Keratinocyte (primary cell): ENCODE results near the gene GPR63.

Experiments used
- EZH2 ChIP-seq: IDR thresholded peaks from one replicate; pipeline ENCODE4 v1.6.1; 2012; ENCODE audit warnings: inconsistent platforms, mild to moderate bottlenecking, low read length, moderate library complexity
- TF ChIP-seq, protein P1 (sequence below), 3 experiments: IDR thresholded peaks in 1 of 3; conservative IDR thresholded peaks in 1 of 3; optimal IDR thresholded peaks in 1 of 3; 2 replicates in 2 of 3; 3 replicates in 1 of 3; pipeline versions ENCODE3 to v1.5.1; 2011; ENCODE audit warnings: low read length in 3 of 3, mild to moderate bottlenecking in 3 of 3, moderate library complexity in 2 of 3, control low read depth in 1 of 3, inconsistent platforms in 1 of 3; ENCODE audit not compliant: insufficient read depth in 2 of 3; ENCODE audit errors: extremely low read depth in 1 of 3

DNA sequence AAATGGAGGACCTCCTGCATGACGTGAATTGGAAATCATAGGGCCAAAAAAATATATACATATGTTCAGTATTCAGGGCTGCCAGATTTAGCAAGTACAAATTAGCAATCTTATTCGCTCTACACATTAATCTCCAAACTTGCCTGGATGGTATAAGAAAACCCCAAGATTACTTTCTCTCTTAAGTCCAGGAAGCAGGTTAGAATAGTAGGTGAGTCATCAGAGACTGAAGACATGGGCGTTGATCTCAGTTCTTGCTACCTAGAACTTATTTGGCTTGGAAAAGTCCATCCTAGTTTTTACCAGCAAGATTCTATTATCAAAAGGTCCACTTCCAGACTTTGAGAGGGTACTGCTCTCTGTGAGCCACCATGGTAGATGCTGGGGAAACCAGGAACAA, 47.4 kb downstream of the GPR63 start:
- TF ChIP-seq, protein P1, sequence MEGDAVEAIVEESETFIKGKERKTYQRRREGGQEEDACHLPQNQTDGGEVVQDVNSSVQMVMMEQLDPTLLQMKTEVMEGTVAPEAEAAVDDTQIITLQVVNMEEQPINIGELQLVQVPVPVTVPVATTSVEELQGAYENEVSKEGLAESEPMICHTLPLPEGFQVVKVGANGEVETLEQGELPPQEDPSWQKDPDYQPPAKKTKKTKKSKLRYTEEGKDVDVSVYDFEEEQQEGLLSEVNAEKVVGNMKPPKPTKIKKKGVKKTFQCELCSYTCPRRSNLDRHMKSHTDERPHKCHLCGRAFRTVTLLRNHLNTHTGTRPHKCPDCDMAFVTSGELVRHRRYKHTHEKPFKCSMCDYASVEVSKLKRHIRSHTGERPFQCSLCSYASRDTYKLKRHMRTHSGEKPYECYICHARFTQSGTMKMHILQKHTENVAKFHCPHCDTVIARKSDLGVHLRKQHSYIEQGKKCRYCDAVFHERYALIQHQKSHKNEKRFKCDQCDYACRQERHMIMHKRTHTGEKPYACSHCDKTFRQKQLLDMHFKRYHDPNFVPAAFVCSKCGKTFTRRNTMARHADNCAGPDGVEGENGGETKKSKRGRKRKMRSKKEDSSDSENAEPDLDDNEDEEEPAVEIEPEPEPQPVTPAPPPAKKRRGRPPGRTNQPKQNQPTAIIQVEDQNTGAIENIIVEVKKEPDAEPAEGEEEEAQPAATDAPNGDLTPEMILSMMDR (optimal IDR thresholded peaks at IDR 0.05 in 1 of 3, IDR thresholded peaks at IDR 0.05 in 1 of 3, conservative IDR thresholded peaks at IDR 0.05 in 1 of 3; ENCODE audit: extremely low read depth in 1 of 3, insufficient read depth in 2 of 3, low read length in 3 of 3), result no peak
- TF ChIP-seq EZH2, result no peak
